Fibroblast of gingiva (primary cell): ENCODE data around the gene CAMSAP1.

Experiments used
- DNase-seq: peaks from one replicate; pipeline ENCODE4 v3.0.0-alpha.2; 2011; ENCODE audit warnings: low read depth

Gene CAMSAP1

DNA sequence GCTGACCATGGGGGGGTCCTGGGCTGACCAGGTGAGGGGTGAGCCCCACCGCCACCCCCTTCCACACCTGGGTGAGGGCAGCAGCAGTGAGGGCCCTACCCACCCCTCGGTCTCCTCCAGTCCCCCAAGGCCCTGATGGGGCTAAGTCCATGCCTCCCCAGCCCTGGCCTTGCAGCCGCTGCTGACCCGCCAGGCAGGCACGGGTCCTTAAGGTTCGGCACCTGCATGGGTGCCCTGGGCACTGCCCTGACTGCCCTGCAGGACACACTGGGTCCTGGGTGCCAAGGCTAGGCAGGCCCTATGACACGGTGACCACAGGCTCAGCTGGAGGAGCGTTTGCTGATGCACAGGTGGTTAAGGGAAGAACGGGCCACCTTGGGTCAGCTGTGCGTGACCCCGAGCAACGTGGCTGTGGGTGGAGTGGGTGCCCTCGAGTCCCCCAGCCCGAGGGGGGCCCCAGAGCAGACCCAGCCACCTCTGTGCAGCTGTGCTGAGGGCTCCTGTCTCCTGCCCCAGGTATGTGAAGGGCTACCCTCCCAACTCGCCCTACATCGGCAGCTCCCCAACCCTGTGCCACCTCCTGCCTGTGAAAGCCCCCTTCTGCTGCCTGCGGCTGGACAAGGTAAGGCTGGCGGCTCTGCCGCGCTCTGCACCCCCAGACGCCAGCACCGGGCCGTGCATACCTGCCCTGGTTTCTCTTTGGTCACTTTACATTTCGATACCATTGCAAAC is 132.4 kb downstream of the CAMSAP1 start:
- no peak for DNase-seq

- no peak for DNase-seq
Measured at GRCh38 chr9:135774239-135774747, 133.1 kb downstream of the CAMSAP1 start.

DNA sequence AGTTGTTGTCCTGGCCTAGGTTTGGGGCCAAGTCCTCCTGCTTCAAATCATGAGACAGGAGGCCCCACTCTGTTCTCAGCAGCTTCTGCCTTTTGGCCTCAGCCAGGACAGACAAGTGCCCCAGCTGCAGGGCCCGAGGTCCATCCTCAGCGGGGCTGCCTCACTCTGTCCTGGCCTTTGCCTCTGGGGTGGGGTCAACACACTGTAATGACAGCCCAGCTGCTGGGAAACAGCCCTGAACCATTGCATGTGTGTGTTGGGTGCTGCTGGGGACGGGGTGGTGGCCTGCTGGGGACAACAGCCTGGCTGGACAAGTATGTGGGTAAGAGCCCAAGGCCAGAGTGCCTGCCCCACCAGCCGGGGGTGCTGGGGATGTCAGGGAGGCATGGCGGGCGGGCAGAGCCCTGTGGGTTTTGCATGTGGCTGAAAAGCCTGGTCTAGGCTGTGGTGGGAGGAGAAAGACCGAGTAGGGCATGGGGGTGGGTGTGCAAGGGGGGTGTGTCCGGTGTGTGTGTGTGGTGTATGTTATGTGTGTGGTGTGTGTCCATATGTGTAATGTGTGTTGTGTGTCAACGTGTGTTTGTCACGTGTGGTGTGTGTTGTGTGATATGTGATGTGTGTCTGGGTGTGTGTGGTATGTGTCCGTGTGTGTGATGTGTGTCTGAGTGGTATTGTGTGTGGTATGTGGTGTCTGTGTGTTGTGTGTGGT is 133.7 kb downstream of the CAMSAP1 start:
- DNase-seq = no peak

DNA sequence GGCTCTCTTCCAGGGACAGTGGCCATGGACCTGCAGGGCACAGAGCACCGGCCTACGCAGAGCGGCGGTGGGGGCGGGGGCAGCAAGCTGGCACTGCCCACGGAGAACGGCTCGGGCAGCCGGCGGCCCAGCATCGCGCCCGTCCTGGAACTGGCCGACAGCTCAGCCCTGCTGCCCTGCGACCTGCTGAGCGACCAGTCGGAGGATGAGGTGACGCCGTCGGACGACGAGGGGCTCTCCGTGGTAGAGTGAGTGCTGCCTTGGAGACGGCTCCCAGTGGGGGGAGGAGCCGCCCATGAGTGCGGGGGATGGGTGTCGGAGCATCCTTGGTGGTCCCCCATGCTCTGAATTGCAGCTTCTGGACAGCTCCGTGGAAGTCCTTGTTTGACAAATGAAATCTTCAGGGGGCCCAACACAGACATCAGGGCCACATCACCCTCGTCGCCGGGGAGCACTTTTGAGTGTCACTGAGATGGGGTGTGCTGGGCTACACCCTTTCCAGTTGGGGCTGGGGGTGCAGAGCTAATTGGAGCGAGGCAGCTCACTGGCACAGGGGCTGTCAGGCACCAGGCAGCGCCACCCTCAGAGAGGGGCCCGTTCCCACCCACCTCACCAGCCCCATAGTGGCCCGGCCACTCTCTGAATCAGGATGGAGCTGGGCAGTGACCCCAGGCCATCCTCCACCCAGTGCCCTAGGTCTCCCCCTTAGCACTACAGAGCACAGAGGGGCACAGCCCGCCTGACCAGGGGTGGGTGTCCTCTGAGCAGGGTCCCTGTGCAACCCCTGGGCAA is 134.4 kb downstream of the CAMSAP1 start:
- DNase-seq = no peak

DNA sequence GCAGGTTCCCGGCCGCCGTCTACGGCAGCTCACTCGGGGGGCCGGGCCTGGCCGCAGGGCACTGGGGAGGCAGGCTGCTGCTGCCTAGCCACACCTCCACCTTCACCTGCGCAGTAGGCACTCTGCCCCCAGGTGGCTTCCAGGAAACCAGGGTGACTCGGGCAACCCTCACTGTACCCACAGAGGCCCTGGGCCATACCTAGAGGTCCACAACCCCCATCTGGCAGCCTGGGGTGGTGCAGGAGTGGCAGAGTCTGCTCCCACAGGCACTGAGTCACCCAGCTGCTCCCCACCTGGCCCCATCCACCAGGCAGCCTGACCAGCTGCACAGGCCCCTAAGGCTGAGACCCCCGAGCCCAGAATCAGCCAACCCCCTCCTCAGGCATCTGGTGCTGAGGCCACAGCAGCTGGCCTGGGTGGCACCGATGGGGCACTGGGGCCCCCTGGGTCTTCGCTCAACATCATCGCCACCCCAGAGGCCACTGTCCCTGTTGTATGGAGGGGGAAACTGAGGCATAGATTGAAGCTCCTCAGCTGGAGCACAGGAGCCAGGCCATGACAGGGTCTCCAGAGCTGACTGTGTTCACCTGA is 135.2 kb downstream of the CAMSAP1 start:
- no peak for DNase-seq

DNA sequence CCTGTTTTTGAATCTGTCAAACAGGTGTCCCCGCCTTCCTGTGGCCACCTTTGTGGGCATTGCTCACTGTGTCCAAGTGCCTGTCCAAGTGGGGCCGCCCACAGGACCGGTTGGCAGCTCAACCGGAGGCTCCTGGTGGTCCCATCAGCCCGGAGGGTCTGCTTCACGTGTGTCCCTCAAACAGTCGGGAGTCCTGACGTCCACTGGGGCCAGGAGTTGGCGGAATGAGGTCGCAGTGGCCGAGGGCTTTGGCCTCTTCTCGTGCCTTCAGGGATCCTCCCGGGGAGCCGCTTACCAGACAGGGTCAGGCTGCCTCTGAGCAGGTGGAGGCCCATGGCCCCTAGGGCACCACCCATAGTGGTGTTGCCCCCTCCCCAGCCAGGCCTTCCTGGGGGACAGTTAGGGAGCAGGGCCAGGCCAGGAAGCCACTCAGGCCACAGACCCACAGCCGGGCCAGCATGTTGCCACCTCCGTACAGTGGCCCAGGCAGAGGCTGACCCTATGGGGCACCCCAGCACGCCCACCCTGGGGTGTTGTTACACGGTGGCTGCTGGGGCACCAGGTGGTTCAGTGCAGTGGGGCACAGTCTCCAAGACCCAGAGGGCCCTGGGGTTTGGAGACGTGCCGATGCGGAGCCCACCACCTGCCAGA is 135.8 kb downstream of the CAMSAP1 start:
- DNase-seq = no peak

DNA sequence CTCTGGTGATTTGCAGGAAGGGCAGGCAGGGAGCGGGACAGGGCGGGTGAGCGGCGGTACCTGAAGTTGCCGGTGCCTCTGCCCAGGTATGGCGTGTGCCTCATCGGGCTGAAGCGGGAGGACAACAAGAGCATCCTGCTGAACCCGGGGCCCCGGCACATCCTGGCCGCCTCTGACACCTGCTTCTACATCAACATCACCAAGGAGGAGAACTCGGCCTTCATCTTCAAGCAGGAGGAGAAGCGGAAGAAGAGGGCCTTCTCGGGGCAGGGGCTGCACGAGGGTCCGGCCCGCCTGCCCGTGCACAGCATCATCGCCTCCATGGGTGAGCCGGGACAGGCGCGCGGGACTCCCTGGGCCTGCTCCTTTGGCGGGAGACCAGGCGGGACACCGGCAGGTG is 136.6 kb downstream of the CAMSAP1 start:
- no peak for DNase-seq

DNA sequence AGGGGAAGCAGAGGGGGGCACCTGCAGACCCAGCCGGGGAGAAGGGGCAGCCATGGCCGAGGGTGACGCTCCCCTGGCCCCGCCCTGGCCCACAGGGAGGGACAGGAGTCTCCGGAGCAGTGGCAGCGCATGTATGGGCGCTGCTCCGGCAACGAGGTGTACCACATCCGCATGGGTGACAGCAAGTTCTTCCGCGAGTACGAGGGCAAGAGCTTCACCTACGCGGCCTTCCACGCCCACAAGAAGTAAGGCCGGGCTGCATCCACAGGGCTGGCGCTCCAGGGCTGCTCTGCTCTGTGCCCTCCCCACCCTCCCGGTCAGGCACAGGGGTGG is 137.2 kb downstream of the CAMSAP1 start:
- DNase-seq = no peak

DNA sequence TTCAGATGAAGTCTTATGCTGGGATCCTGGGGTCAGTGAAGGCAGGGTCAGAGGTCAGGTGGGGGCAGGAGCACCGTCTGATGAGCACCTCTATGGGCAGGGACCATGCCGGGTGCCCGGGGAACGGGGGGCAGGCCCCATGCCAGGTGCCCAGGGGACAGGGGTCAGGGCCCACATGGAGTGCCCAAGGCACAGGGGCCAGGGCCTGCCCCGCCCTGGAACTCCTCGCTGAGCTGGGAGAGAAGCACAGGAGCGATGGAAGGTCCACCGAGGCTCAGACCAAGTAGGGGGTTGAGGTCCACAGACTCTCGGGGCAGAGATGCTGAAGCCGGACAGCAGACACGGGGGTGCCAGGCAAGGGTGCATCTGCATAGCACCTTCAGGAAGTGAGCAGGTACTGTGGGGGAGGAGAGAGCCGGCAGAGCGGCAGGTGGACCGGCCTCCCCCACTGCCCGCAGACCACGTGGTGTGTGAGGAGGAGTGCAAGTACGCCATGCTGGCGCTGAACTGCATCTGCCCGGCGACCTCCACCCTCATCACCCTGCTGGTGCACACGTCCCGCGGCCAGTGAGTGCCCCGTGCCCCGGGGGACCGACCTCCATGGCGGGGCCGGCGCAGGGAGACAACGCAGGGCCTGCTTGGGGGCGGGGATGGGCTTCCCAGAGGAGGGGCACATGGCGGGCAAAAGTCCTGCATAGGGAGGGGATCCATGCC is 137.7 kb downstream of the CAMSAP1 start:
- no peak for DNase-seq

DNA sequence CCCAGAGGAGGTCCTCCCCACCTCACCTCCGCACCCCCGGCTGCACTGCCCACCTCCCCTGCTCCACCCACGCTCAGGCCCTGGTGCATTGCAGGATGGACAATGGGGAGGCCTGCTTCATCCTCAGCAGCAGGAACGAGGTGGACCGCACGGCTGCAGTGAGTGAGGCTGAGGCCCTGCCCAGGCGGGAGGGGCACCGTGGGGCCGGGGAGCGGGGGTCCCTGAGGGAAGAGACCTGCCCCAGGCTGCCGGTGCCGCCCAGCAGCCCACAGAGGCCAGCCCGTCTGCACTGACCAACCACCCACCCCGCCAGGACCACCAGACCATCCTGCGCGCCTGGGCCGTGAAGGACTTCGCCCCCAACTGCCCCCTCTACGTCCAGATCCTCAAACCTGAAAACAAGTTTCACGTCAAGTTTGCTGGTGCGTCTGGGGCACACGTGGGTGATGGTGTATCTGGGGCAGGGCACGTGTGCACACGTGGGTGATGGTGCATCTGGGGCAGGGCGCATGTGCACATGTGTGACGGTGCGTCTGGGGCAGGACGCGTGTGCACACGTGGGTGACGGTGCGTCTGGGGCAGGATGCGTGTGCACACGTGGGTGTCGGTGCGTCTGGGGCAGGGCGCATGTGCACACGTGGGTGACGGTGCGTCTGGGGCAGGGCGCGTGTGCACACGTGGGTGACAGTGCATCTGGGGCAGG is 138.7 kb downstream of the CAMSAP1 start:
- no peak for DNase-seq

GRCh38 chr9:135766707-135767106 is 140.6 kb downstream of the CAMSAP1 start:
- DNase-seq = no peak

- no peak for DNase-seq
Measured at GRCh38 chr9:135766251-135766650, 141.1 kb downstream of the CAMSAP1 start.

DNA sequence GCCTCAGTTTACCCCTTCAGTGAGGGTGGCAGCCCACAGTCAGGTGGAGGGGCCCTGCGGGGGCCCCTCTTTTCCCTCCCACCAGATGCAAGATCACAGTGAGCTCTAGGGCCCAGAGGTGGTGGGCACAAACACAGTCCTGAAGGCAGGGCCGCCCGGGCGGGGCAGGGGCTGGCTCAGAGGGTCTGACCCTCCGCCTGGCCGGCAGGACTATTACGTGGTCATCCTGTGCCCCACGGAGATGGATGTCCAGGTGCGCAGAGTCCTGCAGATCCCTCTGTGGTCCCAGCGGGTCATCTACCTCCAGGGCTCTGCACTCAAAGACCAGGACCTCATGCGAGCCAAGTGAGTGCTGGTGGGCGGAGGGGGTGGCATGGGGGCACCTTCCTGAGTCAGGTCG is 141.9 kb downstream of the CAMSAP1 start:
- no peak for DNase-seq

DNA sequence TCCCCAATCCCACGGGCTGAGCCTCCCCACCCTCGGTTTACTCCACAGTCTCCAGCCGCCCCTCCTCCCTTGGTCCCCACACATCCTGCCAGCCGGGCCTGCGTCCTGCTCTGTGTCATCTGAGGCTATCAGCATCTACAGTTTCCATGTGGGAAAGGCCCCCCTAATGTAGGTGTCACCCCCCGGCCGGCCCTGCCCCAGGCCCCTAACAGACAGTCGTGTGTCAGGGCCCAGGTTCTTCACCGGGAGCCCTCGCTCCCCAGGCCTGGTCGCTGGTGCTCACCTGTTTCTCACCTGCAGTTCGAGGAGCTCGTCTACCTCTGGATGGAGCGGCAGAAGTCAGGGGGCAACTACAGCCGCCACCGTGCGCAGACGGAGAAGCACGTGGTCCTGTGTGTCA is 142.6 kb downstream of the CAMSAP1 start:
- DNase-seq = no peak

DNA sequence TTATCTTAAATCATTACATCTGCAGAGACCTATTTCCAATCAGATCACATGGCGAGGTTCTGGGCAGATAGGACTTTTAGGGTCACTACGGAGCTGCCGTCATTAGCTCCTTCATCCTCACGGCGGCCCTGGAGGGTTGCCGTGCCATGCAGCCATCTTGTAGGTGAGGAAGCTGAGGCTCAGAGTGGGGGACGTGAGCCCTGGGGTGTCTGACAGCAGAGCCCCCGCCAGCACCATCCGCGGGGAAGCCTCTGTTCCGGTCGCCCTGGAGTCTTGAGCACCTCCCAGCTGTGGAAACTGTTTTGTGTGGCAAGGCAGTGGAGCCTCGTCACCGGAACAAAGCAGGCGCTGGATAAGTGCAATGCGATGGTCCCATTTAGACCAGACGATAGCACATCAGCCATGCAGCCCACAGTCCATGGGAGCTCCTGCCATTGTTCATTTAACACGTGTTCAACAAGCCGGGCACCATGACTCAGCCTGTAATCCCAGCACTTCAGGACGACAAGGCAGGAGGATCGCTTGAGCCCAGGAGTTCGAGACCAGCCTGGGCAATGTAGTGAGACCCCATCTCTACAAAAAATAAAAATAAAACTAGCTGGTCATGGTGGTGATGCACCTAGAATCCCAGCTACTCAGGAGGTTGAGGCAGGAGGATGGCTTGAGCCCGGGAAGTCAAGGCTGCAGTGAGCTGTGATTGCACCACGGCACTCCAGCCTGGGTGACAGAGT is 143.5 kb downstream of the CAMSAP1 start:
- DNase-seq = no peak

- DNase-seq = no peak
Measured at GRCh38 chr9:135762921-135763320, 144.4 kb downstream of the CAMSAP1 start.

GRCh38 chr9:135761845-135762168 is 145.5 kb downstream of the CAMSAP1 start:
- DNase-seq = no peak

DNA sequence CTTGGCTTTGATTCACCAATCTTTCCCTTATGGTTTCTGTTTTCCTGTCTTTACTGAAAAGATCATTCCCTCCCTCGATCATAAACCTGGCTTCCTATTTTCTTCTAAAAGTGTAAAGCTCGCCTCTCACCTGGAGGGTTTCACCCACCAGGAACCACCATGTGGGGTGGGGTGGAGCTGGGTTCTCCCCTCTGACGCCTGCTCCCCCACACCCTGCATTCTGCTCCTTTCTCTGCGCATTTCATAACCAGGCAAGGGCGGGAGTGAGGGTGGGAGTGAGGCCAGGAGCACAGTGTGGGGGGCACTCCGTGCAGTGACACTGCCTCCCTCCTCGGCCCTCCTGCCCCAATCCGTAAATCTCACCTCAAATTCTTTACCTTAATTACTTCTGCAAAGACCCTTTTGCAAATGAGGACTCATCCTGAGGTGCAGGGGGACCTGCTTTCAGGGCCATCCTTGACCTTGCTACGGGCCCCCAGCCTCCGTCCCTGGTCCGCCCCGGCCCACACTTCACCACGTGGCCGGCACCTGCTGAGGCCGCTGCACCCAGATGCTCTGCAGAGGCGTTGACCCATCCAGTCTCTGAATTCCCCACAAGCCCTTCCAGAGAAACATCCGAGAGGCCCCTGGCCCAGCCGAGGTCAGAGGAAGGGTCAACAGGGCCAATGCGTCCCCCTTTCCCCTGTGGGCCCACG is 146.0 kb downstream of the CAMSAP1 start:
- DNase-seq = no peak

GRCh38 chr9:135760465-135760864 is 146.9 kb downstream of the CAMSAP1 start:
- no peak for DNase-seq
